Measurements from ENCODE around the gene NMUR2. TPM values are rescaled to one million over a fixed set of nuclear protein-coding genes. Genes with fewer than 3 reads are reported as not detected.

Gene NMUR2
- total RNA-seq: not detected

- Mint-ChIP-seq H3K27ac (no peak within 1 kb of the TSS), H3K4me3 (no peak within 1 kb of the TSS), H3K4me1 (ENCODE audit: low read depth) (no peaks in the 10 kb centered on the region), H3K36me3 (ENCODE audit: insufficient read depth in 2 of 2) (no peaks in the 10 kb centered on the region), H3K9me3 (peaks cover 0 to 2% of the 10 kb centered on the region in 2 donors), H3K27me3 (ENCODE audit: low read depth) (no peaks in the 10 kb centered on the region)
- no peak for DNase-seq
- ATAC-seq (replicated peaks in 1 of 2): no peak
Measured at GRCh38 chr5:152405145-152405544, at the start of gene NMUR2. Gene NMUR2 (minus strand): TSS chr5:152405279. CDS start chr5:152405113, 166 bp downstream.

GRCh38 chr5:152443935-152444334, 38.9 kb upstream of the NMUR2 start:
- ATAC-seq (replicated peaks in 1 of 2) (no peak), DNase-seq (no peak)
- H3K4me3 Mint-ChIP-seq: no peak overlapping the region
- no peaks in the 10 kb centered on the region for H3K9me3 Mint-ChIP-seq
- no peaks in the 10 kb centered on the region for H3K36me3 Mint-ChIP-seq (ENCODE audit: insufficient read depth in 2 of 2)
- no peaks in the 10 kb centered on the region for H3K4me1 Mint-ChIP-seq (ENCODE audit: low read depth)
- no peaks in the 10 kb centered on the region for H3K27me3 Mint-ChIP-seq (ENCODE audit: low read depth)
- H3K27ac Mint-ChIP-seq: no peak overlapping the region

GRCh38 chr5:152439791-152440190, 34.7 kb upstream of the NMUR2 start:
- DNase-seq (no peak), ATAC-seq (replicated peaks in 1 of 2) (no peak)
- Mint-ChIP-seq H3K4me3 (no peak overlapping the region), H3K27ac (no peak overlapping the region), H3K9me3 (no peaks in the 10 kb centered on the region), H3K4me1 (ENCODE audit: low read depth) (no peaks in the 10 kb centered on the region), H3K27me3 (ENCODE audit: low read depth) (no peaks in the 10 kb centered on the region), H3K36me3 (ENCODE audit: insufficient read depth in 2 of 2) (no peaks in the 10 kb centered on the region)

GRCh38 chr5:152437866-152438265, 32.8 kb upstream of the NMUR2 start:
- H3K27ac Mint-ChIP-seq: no peak overlapping the region
- no peaks in the 10 kb centered on the region for H3K27me3 Mint-ChIP-seq (ENCODE audit: low read depth)
- H3K4me1 Mint-ChIP-seq (ENCODE audit: low read depth): no peaks in the 10 kb centered on the region
- no peaks in the 10 kb centered on the region for H3K36me3 Mint-ChIP-seq (ENCODE audit: insufficient read depth in 2 of 2)
- H3K9me3 Mint-ChIP-seq: no peaks in the 10 kb centered on the region
- DNase-seq (no peak), ATAC-seq (replicated peaks in 1 of 2) (no peak)
- no peak overlapping the region for H3K4me3 Mint-ChIP-seq

GRCh38 chr5:152427721-152428120, 22.6 kb upstream of the NMUR2 start:
- DNase-seq (no peak), ATAC-seq (replicated peaks in 1 of 2) (no peak)
- Mint-ChIP-seq H3K4me3 (no peak overlapping the region), H3K27me3 (ENCODE audit: low read depth) (no peaks in the 10 kb centered on the region), H3K36me3 (ENCODE audit: insufficient read depth in 2 of 2) (no peaks in the 10 kb centered on the region), H3K4me1 (ENCODE audit: low read depth) (no peaks in the 10 kb centered on the region), H3K27ac (no peak overlapping the region), H3K9me3 (no peaks in the 10 kb centered on the region)

GRCh38 chr5:152425083-152425482, 20.0 kb upstream of the NMUR2 start:
- H3K27ac Mint-ChIP-seq: no peak overlapping the region
- H3K36me3 Mint-ChIP-seq (ENCODE audit: insufficient read depth in 2 of 2): no peaks in the 10 kb centered on the region
- H3K9me3 Mint-ChIP-seq: no peaks in the 10 kb centered on the region
- DNase-seq (no peak), ATAC-seq (replicated peaks in 1 of 2) (no peak)
- no peaks in the 10 kb centered on the region for H3K4me1 Mint-ChIP-seq (ENCODE audit: low read depth)
- no peaks in the 10 kb centered on the region for H3K27me3 Mint-ChIP-seq (ENCODE audit: low read depth)
- no peak overlapping the region for H3K4me3 Mint-ChIP-seq

- no peaks in the 10 kb centered on the region for H3K27me3 Mint-ChIP-seq (ENCODE audit: low read depth)
- H3K4me3 Mint-ChIP-seq: no peak overlapping the region
- ATAC-seq (replicated peaks in 1 of 2): no peak
Measured at GRCh38 chr5:152424501-152424900, 19.4 kb upstream of the NMUR2 start.

GRCh38 chr5:152422081-152422480, 17.0 kb upstream of the NMUR2 start:
- no peaks in the 10 kb centered on the region for H3K36me3 Mint-ChIP-seq (ENCODE audit: insufficient read depth in 2 of 2)
- H3K9me3 Mint-ChIP-seq: no peaks in the 10 kb centered on the region
- no peak for DNase-seq
- H3K27me3 Mint-ChIP-seq (ENCODE audit: low read depth): no peaks in the 10 kb centered on the region
- H3K4me1 Mint-ChIP-seq (ENCODE audit: low read depth): no peaks in the 10 kb centered on the region
- H3K4me3 Mint-ChIP-seq: no peak overlapping the region
- no peak overlapping the region for H3K27ac Mint-ChIP-seq
- no peak for ATAC-seq (replicated peaks in 1 of 2)

More at GRCh38 chr5:152424501-152424900, 19.4 kb upstream of the NMUR2 start:
- DNase-seq: no peak
- Mint-ChIP-seq H3K27ac (no peak overlapping the region), H3K36me3 (ENCODE audit: insufficient read depth in 2 of 2) (no peaks in the 10 kb centered on the region), H3K9me3 (no peaks in the 10 kb centered on the region), H3K4me1 (ENCODE audit: low read depth) (no peaks in the 10 kb centered on the region)

GRCh38 chr5:152412129-152412528, 7.0 kb upstream of the NMUR2 start:
- H3K9me3 Mint-ChIP-seq: peaks cover 6 to 7% of the 10 kb centered on the region in 2 donors
- no peaks in the 10 kb centered on the region for H3K4me1 Mint-ChIP-seq (ENCODE audit: low read depth)
- no peak overlapping the region for H3K4me3 Mint-ChIP-seq
- H3K36me3 Mint-ChIP-seq (ENCODE audit: insufficient read depth in 2 of 2): no peaks in the 10 kb centered on the region
- no peaks in the 10 kb centered on the region for H3K27me3 Mint-ChIP-seq (ENCODE audit: low read depth)
- ATAC-seq (replicated peaks in 1 of 2): no peak
- no peak for DNase-seq
- H3K27ac Mint-ChIP-seq: no peak overlapping the region

- no peak overlapping the region for H3K27ac Mint-ChIP-seq
- H3K4me1 Mint-ChIP-seq (ENCODE audit: low read depth): no peaks in the 10 kb centered on the region
- no peak for DNase-seq
- H3K9me3 Mint-ChIP-seq: peaks cover 0 to 2% of the 10 kb centered on the region in 2 donors
- ATAC-seq (replicated peaks in 1 of 2): no peak
- no peak overlapping the region for H3K4me3 Mint-ChIP-seq
- no peaks in the 10 kb centered on the region for H3K36me3 Mint-ChIP-seq (ENCODE audit: insufficient read depth in 2 of 2)
- H3K27me3 Mint-ChIP-seq (ENCODE audit: low read depth): no peaks in the 10 kb centered on the region
Measured at GRCh38 chr5:152406082-152406481, 1.0 kb upstream of the NMUR2 start.

GRCh38 chr5:152404494-152404893, 585 bp downstream of the NMUR2 start:
- DNase-seq: no peak
- no peaks in the 10 kb centered on the region for H3K36me3 Mint-ChIP-seq (ENCODE audit: insufficient read depth in 2 of 2)
- no peak overlapping the region for H3K4me3 Mint-ChIP-seq
- H3K9me3 Mint-ChIP-seq: peaks cover 0 to 2% of the 10 kb centered on the region in 2 donors
- H3K4me1 Mint-ChIP-seq (ENCODE audit: low read depth): no peaks in the 10 kb centered on the region
- H3K27me3 Mint-ChIP-seq (ENCODE audit: low read depth): no peaks in the 10 kb centered on the region
- H3K27ac Mint-ChIP-seq: no peak overlapping the region
- ATAC-seq (replicated peaks in 1 of 2): no peak

GRCh38 chr5:152403046-152403445, 2.0 kb downstream of the NMUR2 start:
- Mint-ChIP-seq H3K9me3 (no peaks in the 10 kb centered on the region), H3K4me1 (ENCODE audit: low read depth) (no peaks in the 10 kb centered on the region), H3K4me3 (no peak overlapping the region), H3K27me3 (ENCODE audit: low read depth) (no peaks in the 10 kb centered on the region), H3K27ac (no peak overlapping the region), H3K36me3 (ENCODE audit: insufficient read depth in 2 of 2) (no peaks in the 10 kb centered on the region)
- DNase-seq: no peak
- no peak for ATAC-seq (replicated peaks in 1 of 2)

- Mint-ChIP-seq H3K27ac (no peak overlapping the region), H3K36me3 (ENCODE audit: insufficient read depth in 2 of 2) (no peaks in the 10 kb centered on the region), H3K4me1 (ENCODE audit: low read depth) (no peaks in the 10 kb centered on the region), H3K4me3 (no peak overlapping the region), H3K27me3 (ENCODE audit: low read depth) (no peaks in the 10 kb centered on the region), H3K9me3 (no peaks in the 10 kb centered on the region)
- DNase-seq (no peak), ATAC-seq (replicated peaks in 1 of 2) (no peak)
Measured at GRCh38 chr5:152400846-152401245, 4.2 kb downstream of the NMUR2 start.

GRCh38 chr5:152397581-152397980, 7.5 kb downstream of the NMUR2 start:
- H3K4me1 Mint-ChIP-seq (ENCODE audit: low read depth): no peaks in the 10 kb centered on the region

More at GRCh38 chr5:152397581-152397980, 7.5 kb downstream of the NMUR2 start:
- Mint-ChIP-seq H3K27ac (no peak overlapping the region), H3K9me3 (no peaks in the 10 kb centered on the region), H3K27me3 (ENCODE audit: low read depth) (no peaks in the 10 kb centered on the region), H3K4me3 (no peak overlapping the region), H3K36me3 (ENCODE audit: insufficient read depth in 2 of 2) (no peaks in the 10 kb centered on the region)
- ATAC-seq (replicated peaks in 1 of 2) (no peak), DNase-seq (no peak)
